Sigmoid colon (tissue), 4 donors: ENCODE results near the gene ZNF208.

Experiments
- POLR2A ChIP-seq, 2 donors: fragments of 450-650 bp; IDR thresholded peaks; one replicate each; pipeline ENCODE4 v1.6.1; 2016; ENCODE audit warnings: antibody characterized with exemption in 2 of 2, mild to moderate bottlenecking in 2 of 2, moderate library complexity in 2 of 2
- POLR2AphosphoS5 ChIP-seq, 4 donors: sonication (generic); formaldehyde crosslinking; IDR thresholded peaks; one replicate each; pipeline ENCODE4 v1.6.1; 2017; ENCODE audit warnings: antibody characterized with exemption in 4 of 4
- TF ChIP-seq, protein P1 (sequence below), 4 experiments: fragments of 450-650 bp in 3 of 4; fragments of 200-600 bp in 1 of 4; IDR thresholded peaks; one replicate each; pipeline ENCODE4 v1.5.1; 2016 to 2019; ENCODE audit warnings: antibody characterized with exemption in 4 of 4, mild to moderate bottlenecking in 3 of 4, moderate library complexity in 2 of 4

DNA sequence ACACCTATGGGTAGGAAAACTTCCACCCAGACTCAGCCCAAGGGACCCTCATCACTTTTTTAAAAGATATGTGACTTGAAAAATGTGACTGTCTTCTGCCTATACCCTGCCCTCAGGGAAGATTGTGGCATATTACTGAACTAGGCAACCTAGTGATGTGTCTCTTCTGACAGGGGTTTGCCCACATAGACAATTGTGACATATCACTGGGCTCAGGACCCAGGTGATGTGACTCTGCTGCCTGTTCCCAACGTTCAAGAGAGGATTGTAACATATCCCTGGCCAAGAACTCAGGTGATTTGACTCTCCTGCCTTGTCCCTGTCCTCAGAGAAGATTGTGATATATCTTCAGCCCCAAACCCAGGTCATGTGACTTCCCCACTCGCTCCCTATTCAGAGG lies 88.5 kb downstream of the ZNF208 start:
- TF ChIP-seq, protein P1, sequence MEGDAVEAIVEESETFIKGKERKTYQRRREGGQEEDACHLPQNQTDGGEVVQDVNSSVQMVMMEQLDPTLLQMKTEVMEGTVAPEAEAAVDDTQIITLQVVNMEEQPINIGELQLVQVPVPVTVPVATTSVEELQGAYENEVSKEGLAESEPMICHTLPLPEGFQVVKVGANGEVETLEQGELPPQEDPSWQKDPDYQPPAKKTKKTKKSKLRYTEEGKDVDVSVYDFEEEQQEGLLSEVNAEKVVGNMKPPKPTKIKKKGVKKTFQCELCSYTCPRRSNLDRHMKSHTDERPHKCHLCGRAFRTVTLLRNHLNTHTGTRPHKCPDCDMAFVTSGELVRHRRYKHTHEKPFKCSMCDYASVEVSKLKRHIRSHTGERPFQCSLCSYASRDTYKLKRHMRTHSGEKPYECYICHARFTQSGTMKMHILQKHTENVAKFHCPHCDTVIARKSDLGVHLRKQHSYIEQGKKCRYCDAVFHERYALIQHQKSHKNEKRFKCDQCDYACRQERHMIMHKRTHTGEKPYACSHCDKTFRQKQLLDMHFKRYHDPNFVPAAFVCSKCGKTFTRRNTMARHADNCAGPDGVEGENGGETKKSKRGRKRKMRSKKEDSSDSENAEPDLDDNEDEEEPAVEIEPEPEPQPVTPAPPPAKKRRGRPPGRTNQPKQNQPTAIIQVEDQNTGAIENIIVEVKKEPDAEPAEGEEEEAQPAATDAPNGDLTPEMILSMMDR (IDR thresholded peaks at IDR 0.05), result no peak
- no peak for TF ChIP-seq POLR2AphosphoS5 (IDR thresholded peaks at IDR 0.05)
- TF ChIP-seq POLR2A (IDR thresholded peaks at IDR 0.05), result no peak
